GM23338 (cell line): ENCODE data around the gene PCDHA9. TPM values are rescaled to one million over a fixed set of nuclear protein-coding genes. Genes with fewer than 3 reads are reported as not detected.

Experiments
- ATAC-seq: fragments of 200-7000 bp; cut with Tn5 transposase; 3 replicates; pipeline ENCODE4 v1.9.1; 2020
- DNase-seq: peaks from one replicate; pipeline ENCODE4 v3.0.0-alpha.2; 2015; ENCODE audit warnings: low spot score
- H2AFZ ChIP-seq: fragments of 200-600 bp; sonication (generic); 2 replicates; pipeline ENCODE4 v1.8.0; 2016; ENCODE audit warnings: antibody characterized with exemption, mild to moderate bottlenecking, moderate library complexity
- H3F3A ChIP-seq: fragments of 200-600 bp; sonication (generic); replicated peaks from 2 replicates; pipeline ENCODE4 v1.8.0; 2017; ENCODE audit warnings: antibody characterized with exemption, mixed run types, low read depth
- H3K27ac ChIP-seq: fragments of 200-600 bp; sonication (generic); 2 replicates; pipeline ENCODE4 v1.6.1; 2016; ENCODE audit warnings: low read depth
- H3K27me3 ChIP-seq: fragments of 200-600 bp; sonication (generic); 2 replicates; pipeline ENCODE4 v1.8.0; 2016; ENCODE audit warnings: mild to moderate bottlenecking, mixed run types, moderate library complexity; ENCODE audit not compliant: insufficient read depth
- H3K36me3 ChIP-seq: fragments of 200-600 bp; sonication (generic); 2 replicates; pipeline ENCODE4 v1.8.0; 2016; ENCODE audit warnings: mild to moderate bottlenecking; ENCODE audit not compliant: insufficient read depth
- H3K4me1 ChIP-seq: fragments of 200-600 bp; sonication (generic); 2 replicates; pipeline ENCODE4 v1.8.0; 2016; ENCODE audit warnings: mild to moderate bottlenecking, moderate library complexity; ENCODE audit not compliant: insufficient read depth
- H3K4me2 ChIP-seq: fragments of 200-600 bp; sonication (generic); 2 replicates; pipeline ENCODE4 v1.7.1; 2017; ENCODE audit warnings: mixed run types
- H3K4me3 ChIP-seq: fragments of 200-600 bp; sonication (generic); 2 replicates; pipeline ENCODE4 v1.6.1; 2016; ENCODE audit warnings: mixed run types
- H3K79me2 ChIP-seq: fragments of 200-600 bp; sonication (generic); replicated peaks from 2 replicates; pipeline ENCODE4 v1.8.0; 2017; ENCODE audit warnings: mild to moderate bottlenecking; ENCODE audit not compliant: insufficient read depth
- H3K9me2 ChIP-seq: fragments of 200-600 bp; sonication (generic); 2 replicates; pipeline ENCODE4 v1.8.0; 2017; ENCODE audit not compliant: insufficient read depth
- H4K20me1 ChIP-seq: fragments of 200-600 bp; sonication (generic); replicated peaks from 2 replicates; pipeline ENCODE4 v1.8.0; 2017; ENCODE audit warnings: mild to moderate bottlenecking; ENCODE audit not compliant: insufficient read depth
- H3K27ac Mint-ChIP-seq: 2 replicates; pipeline ENCODE4 v1.8.0; 2020; ENCODE audit warnings: inconsistent platforms, mild to moderate bottlenecking, moderate library complexity, mixed read lengths
- H3K27me3 Mint-ChIP-seq: 3 replicates; pipeline ENCODE4 v1.8.0; 2022; ENCODE audit warnings: low read depth, mild to moderate bottlenecking, moderate library complexity, mixed read lengths, inconsistent platforms; ENCODE audit not compliant: insufficient read depth, poor library complexity
- H3K36me3 Mint-ChIP-seq: 3 replicates; pipeline ENCODE4 v1.8.0; 2021; ENCODE audit warnings: low read depth, mild to moderate bottlenecking, inconsistent platforms, moderate library complexity, mixed read lengths
- H3K4me1 Mint-ChIP-seq: 3 replicates; pipeline ENCODE4 v1.8.0; 2020; ENCODE audit warnings: mild to moderate bottlenecking, inconsistent platforms, mixed read lengths
- H3K4me3 Mint-ChIP-seq: 3 replicates; pipeline ENCODE4 v1.8.0; 2021; ENCODE audit warnings: moderate library complexity, mild to moderate bottlenecking, inconsistent platforms, mixed read lengths
- H3K9me3 Mint-ChIP-seq: 3 replicates; pipeline ENCODE4 v1.8.0; 2020; ENCODE audit warnings: moderate library complexity, mild to moderate bottlenecking, inconsistent platforms, mixed read lengths
- CTCF ChIP-seq, 2 experiments: fragments of 200-600 bp in 1 of 2; sonication (generic) in 1 of 2; conservative IDR thresholded peaks; 2 replicates each; pipeline versions ENCODE4 v1.5.1 to v1.6.1; 2016 to 2017; ENCODE audit warnings: antibody characterized with exemption in 2 of 2, low read depth in 2 of 2, mild to moderate bottlenecking in 2 of 2, moderate library complexity in 1 of 2
- JUNB ChIP-seq: IDR thresholded peaks from one replicate; pipeline ENCODE4 v1.6.1; 2016; ENCODE audit warnings: antibody characterized with exemption; ENCODE audit not compliant: unreplicated experiment
- NANOG ChIP-seq: IDR thresholded peaks from 2 replicates; pipeline ENCODE4 v1.6.1; 2016; ENCODE audit warnings: antibody characterized with exemption, borderline replicate concordance
- POLR2AphosphoS5 ChIP-seq: IDR thresholded peaks from 2 replicates; pipeline ENCODE4 v1.6.1; 2016; ENCODE audit warnings: antibody characterized with exemption, low read depth
- REST ChIP-seq: IDR thresholded peaks from one replicate; pipeline ENCODE4 v1.6.1; 2018; ENCODE audit warnings: antibody characterized with exemption; ENCODE audit not compliant: unreplicated experiment
- STAT1 ChIP-seq: IDR thresholded peaks from one replicate; pipeline ENCODE4 v1.6.1; 2016; ENCODE audit warnings: antibody characterized with exemption; ENCODE audit not compliant: unreplicated experiment
- ZNF114 ChIP-seq: fragments of 250-450 bp; sonication (Bioruptor Pico); IDR thresholded peaks from 2 replicates; pipeline ENCODE4 v1.5.0; 2020; ENCODE audit warnings: mild to moderate bottlenecking, moderate library complexity
- ZNF331 ChIP-seq: fragments of 250-450 bp; sonication (Bioruptor Pico); IDR thresholded peaks from 2 replicates; pipeline ENCODE4 v1.5.0; 2020; ENCODE audit warnings: low read depth, mild to moderate bottlenecking, moderate library complexity
- polyA plus RNA-seq: library from polyadenylated mRNA; unstranded; fragments of >200 nt; fragmentation: Nextera tagmentation; extraction: Ambion mirVana; gene quantifications from 2 replicates; pipeline ENCODE4 v1.2.1, GENCODE V29; 2016
- total RNA-seq: library from RNA; depleted of rRNA; stranded (reverse); fragments of >200 nt; shearing (Covaris generic); gene quantifications from 2 replicates; pipeline ENCODE4 v1.2.3, GENCODE V29; 2014

The PCDHA9 gene
- total and polyA plus RNA-seq, 2 experiments from 2014 or later, result 1.6 to 3.3 TPM

GRCh38 chr5:140868721-140869554, 20.8 kb downstream of the PCDHA9 start, which contains the start of gene PCDHA11:
Gene PCDHA11 (plus strand): TSS chr5:140868957. CDS start chr5:140869104, 147 bp downstream.
- no peaks in the 10 kb centered on the region; the same call in 1 of the 2 replicates for H3K36me3 ChIP-seq
- Mint-ChIP-seq H3K27me3 (no peaks in the 10 kb centered on the region), H3K4me3 (peak within 1 kb of the TSS; percentile 86), H3K27ac (peak within 1 kb of the TSS; percentile 86), H3K4me1 (peaks cover 11% of the 10 kb centered on the region), H3K36me3 (peaks cover 38% of the 10 kb centered on the region), H3K9me3 (peaks cover 22% of the 10 kb centered on the region; the same call in 2 of the 3 replicates)
- no peaks in the 10 kb centered on the region for H3F3A ChIP-seq
- no peaks in the 10 kb centered on the region for H3K9me2 ChIP-seq
- DNase-seq, result peak; percentile 87
- no peak for TF ChIP-seq ZNF331 (CRISPR knock-in tag)
- peak; percentile 34; the same call in 1 of the 2 replicates for TF ChIP-seq NANOG
- TF ChIP-seq CTCF (conservative IDR thresholded peaks at IDR 0.05; ENCODE audit: low read depth in 2 of 2), result peak; percentile 76 to 82
- peak; percentile 27 for TF ChIP-seq REST
- peak; percentile 44; the same call in 1 of the 2 replicates for TF ChIP-seq POLR2AphosphoS5
- TF ChIP-seq ZNF114 (CRISPR knock-in tag), result no peak
- peak within 1 kb of the TSS; percentile 72 for H3K4me2 ChIP-seq
- H4K20me1 ChIP-seq, result no peaks in the 10 kb centered on the region; the same call in 1 of the 2 replicates
- peak within 1 kb of the TSS; percentile 59 for H3K4me3 ChIP-seq
- ATAC-seq, result peak; percentile 94
- peak within 1 kb of the TSS; percentile 48; the same call in 1 of the 2 replicates for H3K27ac ChIP-seq
- H3K27me3 ChIP-seq, result no peaks in the 10 kb centered on the region
- peaks cover 27% of the 10 kb centered on the region for H3K79me2 ChIP-seq
- H2AFZ ChIP-seq, result no peak within 1 kb of the TSS
- H3K4me1 ChIP-seq, result 0 out of 2 replicates have a peak, but pooled peaks cover 9% of the 10 kb centered on the region

- Mint-ChIP-seq H3K4me1 (peaks cover 15% of the 10 kb centered on the region), H3K27me3 (no peaks in the 10 kb centered on the region), H3K36me3 (peaks cover 36% of the 10 kb centered on the region), H3K9me3 (peaks cover 22% of the 10 kb centered on the region; the same call in 2 of the 3 replicates), H3K27ac (no peak overlapping the region), H3K4me3 (peak overlapping the region; percentile 86)
- Histone ChIP-seq H3K9me2 (no peaks in the 10 kb centered on the region), H3K79me2 (peaks cover 29% of the 10 kb centered on the region), H3K27me3 (no peaks in the 10 kb centered on the region), H3K36me3 (no peaks in the 10 kb centered on the region; the same call in 1 of the 2 replicates), H3F3A (no peaks in the 10 kb centered on the region), H4K20me1 (no peaks in the 10 kb centered on the region; the same call in 1 of the 2 replicates), H3K4me3 (peak overlapping the region; percentile 59), H3K27ac (no peak overlapping the region), H3K4me1 (peaks cover 13% of the 10 kb centered on the region; the same call in 1 of the 2 replicates), H3K4me2 (peak overlapping the region; percentile 72), H2AFZ (no peak overlapping the region)
- DNase-seq (no peak), ATAC-seq (no peak; the same call in 2 of the 3 replicates)
- no peak for TF ChIP-seq JUNB
- TF ChIP-seq CTCF (conservative IDR thresholded peaks at IDR 0.05; ENCODE audit: low read depth in 2 of 2), result peak; percentile 74 to 79
- no peak for TF ChIP-seq POLR2AphosphoS5
- TF ChIP-seq STAT1, result no peak
These were observed 21.3 kb downstream of the PCDHA9 start for GRCh38 chr5:140869555-140869886.
